Urothelium cell line (cell line): ENCODE data around the gene IFT88.

ENCODE experiments used
- DNase-seq: peaks from one replicate; pipeline ENCODE4 v3.0.0; 2011; ENCODE audit warnings: low spot score, mixed read lengths
- FAIRE-seq: peaks from 2 replicates; lab custom pipeline; 2011; peaks lifted over from hg19 to GRCh38; lab: Jason Lieb, UNC

IFT88 gene

GRCh38 chr13:20713751-20714150 is 146.8 kb downstream of the IFT88 start:
- no peak for FAIRE-seq
- no peak for DNase-seq

- no peak for DNase-seq
- no peak for FAIRE-seq
Observed at GRCh38 chr13:20714161-20714560, 147.2 kb downstream of the IFT88 start.

GRCh38 chr13:20714563-20715329 is 147.8 kb downstream of the IFT88 start:
- DNase-seq (no peak), FAIRE-seq (no peak)

- FAIRE-seq (no peak), DNase-seq (no peak)
Observed at GRCh38 chr13:20715330-20715712, 148.4 kb downstream of the IFT88 start.

- DNase-seq (no peak), FAIRE-seq (no peak)
Observed at GRCh38 chr13:20716951-20717350, 150.0 kb downstream of the IFT88 start.

GRCh38 chr13:20717581-20718542 is 150.9 kb downstream of the IFT88 start:
- DNase-seq = no peak
- FAIRE-seq = peak; percentile 13

GRCh38 chr13:20718958-20719566 is 152.1 kb downstream of the IFT88 start:
- FAIRE-seq (peak; percentile 89), DNase-seq (no peak)

- FAIRE-seq (no peak), DNase-seq (no peak)
Observed at GRCh38 chr13:20719783-20720182, 152.8 kb downstream of the IFT88 start.

GRCh38 chr13:20720499-20720898 is 153.5 kb downstream of the IFT88 start:
- no peak for DNase-seq
- no peak for FAIRE-seq

GRCh38 chr13:20721058-20721453 is 154.1 kb downstream of the IFT88 start:
- DNase-seq = no peak
- no peak for FAIRE-seq

GRCh38 chr13:20721454-20722357 is 154.7 kb downstream of the IFT88 start:
- DNase-seq (no peak), FAIRE-seq (no peak)

GRCh38 chr13:20727856-20728255 is 160.9 kb downstream of the IFT88 start:
- no peak for DNase-seq
- FAIRE-seq = no peak

- DNase-seq (no peak), FAIRE-seq (no peak)
Observed at GRCh38 chr13:20728579-20729311, 161.8 kb downstream of the IFT88 start.

- DNase-seq (no peak), FAIRE-seq (no peak)
Observed at GRCh38 chr13:20729633-20730585, 163.0 kb downstream of the IFT88 start.

GRCh38 chr13:20738616-20739015 is 171.7 kb downstream of the IFT88 start:
- FAIRE-seq = no peak

GRCh38 chr13:20740021-20740420 is 173.1 kb downstream of the IFT88 start:
- DNase-seq (no peak), FAIRE-seq (no peak)

More at GRCh38 chr13:20738616-20739015, 171.7 kb downstream of the IFT88 start:
- no peak for DNase-seq
